GM20000 (cell line): ENCODE data around the gene TMEM229A.
"Not testable (repeated sequence)": the region's sequence is repeated elsewhere in the genome, so short reads cannot be mapped to it uniquely, and the experiment has no call there.

Experiments
- DNase-seq: peaks from one replicate; pipeline ENCODE4 v3.0.0; 2012; ENCODE audit warnings: low spot score
- CTCF ChIP-seq: IDR thresholded peaks from 2 replicates; pipeline ENCODE4 v1.5.1; 2012; ENCODE audit warnings: mild to moderate bottlenecking, control low read depth; ENCODE audit errors: extremely low read depth, missing control alignments

TMEM229A gene

GRCh38 chr7:124033095-124033806, 384 bp upstream of the TMEM229A start:
- no peak for DNase-seq
- TF ChIP-seq CTCF = no peak

GRCh38 chr7:124031919-124032318, 948 bp downstream of the TMEM229A start:
- TF ChIP-seq CTCF = no peak
- DNase-seq = no peak

GRCh38 chr7:124031406-124031805, 1.5 kb downstream of the TMEM229A start:
- TF ChIP-seq CTCF = no peak
- DNase-seq = no peak

- TF ChIP-seq CTCF = no peak
- DNase-seq = no peak
Observed at GRCh38 chr7:124030964-124031363, 1.9 kb downstream of the TMEM229A start.

- TF ChIP-seq CTCF = no peak
- no peak for DNase-seq
Observed at GRCh38 chr7:124029396-124030188, 3.3 kb downstream of the TMEM229A start.

GRCh38 chr7:124027236-124027635, 5.6 kb downstream of the TMEM229A start:
- TF ChIP-seq CTCF = no peak

GRCh38 chr7:124024329-124024728, 8.5 kb downstream of the TMEM229A start:
- DNase-seq = not testable (repeated sequence)

More at GRCh38 chr7:124027236-124027635, 5.6 kb downstream of the TMEM229A start:
- DNase-seq = no peak
